SU-DHL-6 (cell line): ENCODE data around the gene PER3.

Source experiments
- H2AFZ ChIP-seq: fragments of 200-600 bp; sonication (generic); 2 replicates; pipeline ENCODE4 v1.6.1; 2014; ENCODE audit warnings: low read depth, mild to moderate bottlenecking, moderate library complexity, mixed read lengths, antibody characterized with exemption, low read length; ENCODE audit not compliant: severe bottlenecking
- H3F3A ChIP-seq: fragments of 200-600 bp; shearing (Covaris generic); 2 replicates; pipeline ENCODE4 v1.6.0; 2016; ENCODE audit warnings: antibody characterized with exemption, mild to moderate bottlenecking; ENCODE audit not compliant: insufficient read depth
- H3K27ac ChIP-seq: fragments of 200-600 bp; sonication (generic); 2 replicates; pipeline ENCODE4 v1.5.1; 2016; ENCODE audit warnings: low read depth, mild to moderate bottlenecking, low read length, moderate library complexity, mixed read lengths
- H3K27me3 ChIP-seq: fragments of 200-600 bp; sonication (generic), shearing (Covaris generic); 2 replicates; pipeline ENCODE4 v1.6.0; 2014; ENCODE audit warnings: mild to moderate bottlenecking, low read length
- H3K36me3 ChIP-seq: fragments of 200-600 bp; sonication (generic); 2 replicates; pipeline ENCODE4 v1.6.1; 2014; ENCODE audit warnings: mild to moderate bottlenecking, low read length, mixed read lengths
- H3K4me2 ChIP-seq: fragments of 300-600, 200-600 bp; shearing (Covaris generic), sonication (generic); 2 replicates; pipeline ENCODE4 v1.6.0; 2014; ENCODE audit warnings: low read length, low read depth, mild to moderate bottlenecking; ENCODE audit not compliant: poor library complexity, severe bottlenecking
- H3K4me3 ChIP-seq: fragments of 200-600 bp; sonication (generic); 2 replicates; pipeline ENCODE4 v1.5.1; 2014; ENCODE audit warnings: antibody characterized with exemption, low read length, mild to moderate bottlenecking, mixed read lengths; ENCODE audit not compliant: insufficient read depth, poor library complexity, severe bottlenecking
- H3K79me2 ChIP-seq: fragments of 200-600 bp; sonication (generic); 2 replicates; pipeline ENCODE4 v1.6.1; 2014; ENCODE audit warnings: mild to moderate bottlenecking, low read length, moderate library complexity; ENCODE audit not compliant: insufficient read depth
- H3K9ac ChIP-seq: fragments of 200-600 bp; sonication (generic); 2 replicates; pipeline ENCODE4 v1.7.0; 2014; ENCODE audit warnings: mild to moderate bottlenecking, low read length
- H3K9me2 ChIP-seq: fragments of 200-600 bp; sonication (generic); replicated peaks from 2 replicates; pipeline ENCODE4 v1.6.1; 2014; ENCODE audit warnings: low read length; ENCODE audit not compliant: insufficient read depth
- H3K9me3 ChIP-seq: fragments of 200-600 bp; sonication (generic); 2 replicates; pipeline ENCODE4 v1.6.1; 2014; ENCODE audit warnings: low read length, mixed read lengths; ENCODE audit not compliant: insufficient read depth
- H4K20me1 ChIP-seq: fragments of 200-600 bp; sonication (generic); 2 replicates; pipeline ENCODE4 v1.6.1; 2014; ENCODE audit warnings: low read depth, mild to moderate bottlenecking, antibody characterized with exemption, low read length, moderate library complexity, mixed read lengths
- CTCF ChIP-seq: fragments of 200-600 bp; sonication (generic); IDR thresholded peaks from one replicate; pipeline ENCODE4 v1.5.1; 2017; ENCODE audit warnings: antibody characterized with exemption, mild to moderate bottlenecking, low read length, moderate library complexity; ENCODE audit not compliant: insufficient read depth, poor library complexity, severe bottlenecking
- EZH2phosphoT487 ChIP-seq: fragments of 200-600 bp; sonication (generic), shearing (Covaris generic); conservative IDR thresholded peaks from 2 replicates; pipeline ENCODE4 v1.6.1; 2018; ENCODE audit warnings: mild to moderate bottlenecking, antibody characterized with exemption, low read length, moderate library complexity, mixed read lengths

Gene PER3

GRCh38 chr1:7824701-7825100 lies 40.6 kb downstream of the PER3 start:
- H3K9me2 ChIP-seq = no peaks in the 10 kb centered on the region
- H3K79me2 ChIP-seq = no peaks in the 10 kb centered on the region
- H2AFZ ChIP-seq = no peak overlapping the region
- H3K27ac ChIP-seq = no peak overlapping the region
- no peak overlapping the region for H3K9ac ChIP-seq
- no peaks in the 10 kb centered on the region for H3K27me3 ChIP-seq
- TF ChIP-seq EZH2phosphoT487 (no peak), CTCF (no peak)
- 0 out of 2 replicates have a peak, but pooled peaks cover 6% of the 10 kb centered on the region for H3K36me3 ChIP-seq
- no peaks in the 10 kb centered on the region for H3F3A ChIP-seq
- H4K20me1 ChIP-seq = no peaks in the 10 kb centered on the region
- H3K4me2 ChIP-seq = no peak overlapping the region
- H3K9me3 ChIP-seq = no peaks in the 10 kb centered on the region
- H3K4me3 ChIP-seq = no peak overlapping the region

GRCh38 chr1:7826363-7826762 lies 42.3 kb downstream of the PER3 start:
- Histone ChIP-seq H3K9ac (no peak overlapping the region), H3F3A (no peaks in the 10 kb centered on the region), H2AFZ (no peak overlapping the region), H3K36me3 (0 out of 2 replicates have a peak, but pooled peaks cover 3% of the 10 kb centered on the region), H3K4me3 (no peak overlapping the region), H3K27me3 (no peaks in the 10 kb centered on the region), H3K79me2 (no peaks in the 10 kb centered on the region), H3K4me2 (no peak overlapping the region), H4K20me1 (no peaks in the 10 kb centered on the region), H3K9me3 (no peaks in the 10 kb centered on the region), H3K9me2 (no peaks in the 10 kb centered on the region), H3K27ac (no peak overlapping the region)
- TF ChIP-seq CTCF (no peak), EZH2phosphoT487 (no peak)

- Histone ChIP-seq H3K4me3 (no peak overlapping the region), H3K27me3 (no peaks in the 10 kb centered on the region), H4K20me1 (no peaks in the 10 kb centered on the region), H3K9me3 (no peaks in the 10 kb centered on the region), H3K9ac (no peak overlapping the region), H3K27ac (no peak overlapping the region), H3K4me2 (no peak overlapping the region), H3K9me2 (no peaks in the 10 kb centered on the region), H3K36me3 (0 out of 2 replicates have a peak, but pooled peaks cover 3% of the 10 kb centered on the region), H3K79me2 (no peaks in the 10 kb centered on the region), H2AFZ (no peak overlapping the region), H3F3A (no peaks in the 10 kb centered on the region)
- TF ChIP-seq CTCF (no peak), EZH2phosphoT487 (no peak)
Measured at GRCh38 chr1:7827126-7827955, 43.2 kb downstream of the PER3 start.
